ENCODE measurements around the gene C14orf180.

The C14orf180 gene

DNA sequence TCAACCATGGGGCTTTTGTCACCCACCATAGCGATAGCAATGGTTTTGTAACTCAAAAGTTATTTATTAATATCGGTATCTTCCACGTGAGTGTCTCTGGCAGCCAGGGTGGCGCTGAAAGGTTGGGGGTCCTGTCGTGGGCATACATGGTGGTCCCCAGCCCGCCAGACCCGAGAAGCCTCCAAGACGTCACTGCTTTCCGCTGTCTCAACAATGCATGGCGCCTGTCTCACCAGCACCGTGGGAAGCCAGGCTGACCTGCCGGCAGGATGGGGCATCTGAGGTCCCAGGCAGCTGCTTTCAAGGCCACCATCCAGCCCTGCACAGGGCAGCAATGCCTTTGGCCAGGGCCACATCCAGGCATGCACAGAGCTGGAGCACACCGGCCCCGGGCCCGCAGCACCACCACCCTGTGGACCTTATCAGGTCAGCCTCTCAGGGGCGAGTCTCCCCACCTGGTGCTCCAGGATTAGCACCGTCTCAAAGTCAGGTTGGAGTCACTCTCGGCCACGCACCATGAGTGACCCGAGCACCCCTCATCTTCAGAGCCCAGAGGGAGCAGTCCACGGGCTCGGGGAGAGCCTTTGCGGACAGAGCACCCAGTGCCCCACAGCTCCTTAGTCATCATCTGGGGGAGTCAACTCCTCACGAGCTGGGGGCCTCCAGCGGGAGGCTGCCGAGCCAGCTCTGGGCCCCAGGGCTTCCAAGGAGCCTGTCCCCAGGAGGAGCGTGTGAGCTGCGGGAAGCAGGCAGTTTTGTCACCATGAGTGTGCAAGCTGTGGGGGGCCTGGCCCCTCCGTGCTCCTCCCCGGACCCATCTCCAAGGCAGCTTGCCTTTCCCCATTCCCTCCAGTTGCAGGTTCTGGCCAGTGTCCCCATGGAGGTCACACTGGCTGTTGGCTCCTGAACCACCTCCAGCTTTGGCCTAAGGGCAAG is 14.6 kb upstream of the C14orf180 start:
- DNase-seq (ENCODE audit: insufficient read length) (no peak), FAIRE-seq (no peak)
- TF ChIP-seq TAF1 (IDR thresholded peaks at IDR 0.05; ENCODE audit: borderline replicate concordance, low read depth, low read length) (no peak), POLR2A (IDR thresholded peaks at IDR 0.05; ENCODE audit: low read depth, low read length) (no peak), POLR2AphosphoS5 (IDR thresholded peaks at IDR 0.05; ENCODE audit: low read depth, low read length) (no peak)

DNA sequence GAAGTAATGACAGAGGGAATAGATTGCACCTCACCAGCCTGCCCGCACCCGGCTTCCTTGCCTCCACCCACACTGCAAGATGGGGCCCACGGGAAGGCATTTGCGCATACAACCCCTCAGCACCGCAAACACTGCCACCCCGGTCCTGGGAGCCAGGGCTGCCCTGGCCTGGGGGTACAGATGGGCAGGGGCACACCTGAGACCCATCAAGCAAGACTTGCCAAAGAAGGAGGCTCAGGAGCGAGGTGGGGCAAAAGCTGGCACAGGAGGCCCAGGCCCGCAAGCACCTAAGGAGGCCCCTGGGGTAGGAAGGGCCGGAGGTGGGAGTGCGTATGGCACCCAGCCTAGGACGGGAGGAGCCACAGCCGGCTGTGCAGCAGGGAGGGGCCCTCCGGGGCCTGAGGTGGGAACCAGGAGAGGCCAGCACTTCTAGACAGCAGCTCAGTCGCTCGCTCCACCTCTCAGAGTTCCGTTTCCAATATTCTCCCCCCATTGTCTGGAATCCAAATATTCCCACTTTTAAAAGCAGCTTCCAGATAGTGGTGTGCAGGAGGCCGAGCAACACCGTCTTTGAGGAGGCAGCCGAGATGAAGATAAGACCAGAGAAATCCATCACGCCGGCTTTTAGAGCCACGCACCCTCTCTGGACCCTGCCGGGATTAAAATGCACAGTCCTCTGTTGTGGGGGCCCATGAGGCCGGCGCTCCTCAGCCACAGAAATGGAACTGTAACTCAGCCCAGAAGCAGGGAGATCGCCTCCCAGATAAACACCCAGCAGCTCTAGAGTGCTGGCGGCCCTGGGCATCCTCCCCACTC is 12.2 kb upstream of the C14orf180 start:
- no peak for TF ChIP-seq POLR2AphosphoS5 (IDR thresholded peaks at IDR 0.05; ENCODE audit: low read depth, low read length)
- TF ChIP-seq TAF1 (IDR thresholded peaks at IDR 0.05; ENCODE audit: borderline replicate concordance, low read depth, low read length): no peak
- no peak for TF ChIP-seq POLR2A (IDR thresholded peaks at IDR 0.05; ENCODE audit: low read depth, low read length)
- no peak for DNase-seq (ENCODE audit: insufficient read length)
- FAIRE-seq: no peak

DNA sequence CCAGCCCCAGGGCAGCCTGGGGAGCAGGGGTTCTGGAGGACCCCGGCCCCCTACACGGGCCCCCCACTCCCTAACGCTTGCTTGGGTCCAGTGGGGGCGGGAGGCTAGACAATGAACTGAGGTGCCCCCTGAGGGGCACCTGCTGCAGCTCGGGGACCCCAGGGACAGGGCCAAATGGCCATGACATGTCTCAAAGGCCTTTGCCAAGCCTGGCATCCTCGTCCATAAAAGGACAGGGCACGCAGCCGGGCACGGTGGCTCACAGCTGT is 11.7 kb upstream of the C14orf180 start:
- TF ChIP-seq TAF1 (IDR thresholded peaks at IDR 0.05; ENCODE audit: borderline replicate concordance, low read depth, low read length): no peak
- no peak for TF ChIP-seq POLR2AphosphoS5 (IDR thresholded peaks at IDR 0.05; ENCODE audit: low read depth, low read length)
- no peak for TF ChIP-seq POLR2A (IDR thresholded peaks at IDR 0.05; ENCODE audit: low read depth, low read length)
- no peak for DNase-seq (ENCODE audit: insufficient read length)
- no peak for FAIRE-seq

DNA sequence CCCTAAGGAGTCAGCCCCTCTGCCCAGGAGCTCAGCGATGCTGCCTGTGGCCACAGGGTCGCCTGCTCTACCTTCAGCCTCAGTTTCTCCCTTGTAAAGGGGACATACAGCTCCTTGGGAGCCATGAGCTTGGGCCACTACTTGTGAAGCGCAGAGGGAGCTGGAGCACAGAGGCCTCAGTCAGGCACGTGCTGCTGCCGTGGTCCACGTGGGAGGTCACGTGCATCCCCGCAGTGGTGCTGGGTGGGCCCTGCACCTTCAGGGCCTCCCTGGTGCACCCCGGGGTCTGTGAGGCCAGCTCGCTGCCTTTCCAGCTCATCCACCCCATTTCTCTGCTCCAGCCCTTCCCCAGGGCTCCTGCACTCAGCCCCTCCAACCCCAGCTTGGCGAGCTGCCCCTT is 10.9 kb upstream of the C14orf180 start:
- no peak for FAIRE-seq
- no peak for DNase-seq (ENCODE audit: insufficient read length)
- TF ChIP-seq POLR2A (IDR thresholded peaks at IDR 0.05; ENCODE audit: low read depth, low read length): no peak
- TF ChIP-seq POLR2AphosphoS5 (IDR thresholded peaks at IDR 0.05; ENCODE audit: low read depth, low read length): no peak
- TF ChIP-seq TAF1 (IDR thresholded peaks at IDR 0.05; ENCODE audit: borderline replicate concordance, low read depth, low read length): no peak

DNA sequence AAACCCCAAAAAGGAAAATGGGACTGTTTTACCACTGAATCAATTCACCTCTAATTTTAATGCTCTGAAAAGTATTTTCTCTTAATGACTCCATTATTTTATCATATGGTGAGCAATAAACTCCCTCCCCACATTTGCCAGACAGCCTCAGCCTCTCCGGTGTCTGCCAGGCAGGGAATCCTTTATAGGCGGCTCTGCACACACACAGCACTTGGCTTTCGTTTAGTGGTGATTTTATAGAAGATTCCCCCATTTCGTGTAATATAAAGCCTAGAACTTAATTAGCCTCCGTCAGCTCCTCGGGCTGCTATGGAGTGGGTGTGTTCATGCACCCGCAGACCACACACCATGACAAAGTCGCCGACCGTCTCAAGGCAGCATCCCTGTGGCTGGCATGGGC is 10.1 kb upstream of the C14orf180 start:
- no peak for FAIRE-seq
- no peak for DNase-seq (ENCODE audit: insufficient read length)
- no peak for TF ChIP-seq TAF1 (IDR thresholded peaks at IDR 0.05; ENCODE audit: borderline replicate concordance, low read depth, low read length)
- no peak for TF ChIP-seq POLR2AphosphoS5 (IDR thresholded peaks at IDR 0.05; ENCODE audit: low read depth, low read length)
- no peak for TF ChIP-seq POLR2A (IDR thresholded peaks at IDR 0.05; ENCODE audit: low read depth, low read length)

DNA sequence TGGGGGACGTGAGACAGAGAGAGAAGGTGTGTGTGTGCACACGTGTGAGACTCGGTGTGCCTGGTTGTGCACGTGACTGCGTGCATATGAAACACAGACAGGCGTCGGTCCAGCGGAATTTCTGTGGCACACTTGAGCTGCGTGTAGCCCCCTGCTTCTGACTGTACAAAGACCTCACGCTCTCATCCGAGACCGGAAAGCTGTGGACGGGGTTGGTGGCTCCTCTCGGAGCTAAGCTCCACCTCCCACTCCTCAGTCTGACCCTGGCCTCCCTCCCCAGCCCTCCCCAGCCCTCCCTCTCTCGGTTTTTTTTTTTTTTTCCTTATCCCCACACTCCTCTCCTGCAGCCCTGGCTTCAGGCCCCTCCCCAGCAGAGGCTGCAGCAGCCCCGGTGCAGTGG is 8.3 kb upstream of the C14orf180 start:
- DNase-seq (ENCODE audit: insufficient read length) (no peak), FAIRE-seq (no peak)
- TF ChIP-seq TAF1 (IDR thresholded peaks at IDR 0.05; ENCODE audit: borderline replicate concordance, low read depth, low read length): no peak
- TF ChIP-seq POLR2AphosphoS5 (IDR thresholded peaks at IDR 0.05; ENCODE audit: low read depth, low read length): no peak
- no peak for TF ChIP-seq POLR2A (IDR thresholded peaks at IDR 0.05; ENCODE audit: low read depth, low read length)

DNA sequence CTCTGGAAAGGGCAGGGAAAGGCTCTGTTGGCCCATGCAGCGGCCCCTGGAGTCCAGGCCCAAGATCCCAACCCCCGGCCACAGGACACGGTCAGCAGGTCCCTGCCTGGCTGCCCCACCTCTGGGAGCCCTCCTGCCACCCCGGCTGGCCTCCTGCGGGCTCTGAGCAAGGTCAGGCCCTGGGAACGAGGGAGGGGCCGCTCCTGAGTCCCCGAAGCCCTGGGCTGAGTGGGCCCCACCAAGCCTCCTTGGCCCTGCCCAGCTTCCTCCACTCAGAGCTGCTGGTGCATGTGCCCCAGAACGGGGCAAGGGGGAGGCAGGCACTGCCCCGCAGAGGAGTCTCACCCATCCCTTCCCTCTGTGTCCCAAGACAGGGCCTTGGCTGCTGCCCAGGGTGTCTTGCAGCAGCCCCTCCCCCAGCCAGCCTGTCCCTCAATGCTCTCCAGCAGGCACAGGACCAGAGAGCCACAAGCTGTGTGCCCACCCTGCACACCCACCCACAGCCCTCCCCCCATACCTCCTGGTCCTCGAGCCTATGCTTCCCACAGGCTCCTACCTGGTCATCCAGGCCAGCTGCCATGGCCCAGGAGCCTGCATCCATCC is 7.4 kb upstream of the C14orf180 start:
- TF ChIP-seq POLR2AphosphoS5 (IDR thresholded peaks at IDR 0.05; ENCODE audit: low read depth, low read length): no peak
- no peak for TF ChIP-seq TAF1 (IDR thresholded peaks at IDR 0.05; ENCODE audit: borderline replicate concordance, low read depth, low read length)
- no peak for TF ChIP-seq POLR2A (IDR thresholded peaks at IDR 0.05; ENCODE audit: low read depth, low read length)
- no peak for FAIRE-seq
- no peak for DNase-seq (ENCODE audit: insufficient read length)

DNA sequence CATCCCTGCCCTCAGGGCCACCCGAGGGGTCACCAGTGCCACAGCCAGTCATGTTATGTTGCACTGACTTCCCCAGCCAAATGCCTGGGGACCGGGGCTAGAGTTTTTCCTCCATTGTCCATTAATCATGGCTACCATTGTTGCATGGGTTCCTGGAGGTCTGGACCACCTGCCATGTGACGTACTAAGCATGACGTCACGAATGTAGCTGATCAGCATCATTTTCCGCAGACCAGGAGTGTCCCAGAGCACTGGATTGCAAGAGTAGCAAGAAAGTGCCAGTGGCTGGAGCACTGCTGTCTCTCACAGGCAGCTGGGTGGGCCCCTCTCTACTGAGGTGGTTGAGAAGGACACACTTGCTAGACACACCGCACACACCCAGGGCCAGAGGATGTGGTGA is 6.9 kb upstream of the C14orf180 start:
- DNase-seq (ENCODE audit: insufficient read length): no peak
- FAIRE-seq: no peak

DNA sequence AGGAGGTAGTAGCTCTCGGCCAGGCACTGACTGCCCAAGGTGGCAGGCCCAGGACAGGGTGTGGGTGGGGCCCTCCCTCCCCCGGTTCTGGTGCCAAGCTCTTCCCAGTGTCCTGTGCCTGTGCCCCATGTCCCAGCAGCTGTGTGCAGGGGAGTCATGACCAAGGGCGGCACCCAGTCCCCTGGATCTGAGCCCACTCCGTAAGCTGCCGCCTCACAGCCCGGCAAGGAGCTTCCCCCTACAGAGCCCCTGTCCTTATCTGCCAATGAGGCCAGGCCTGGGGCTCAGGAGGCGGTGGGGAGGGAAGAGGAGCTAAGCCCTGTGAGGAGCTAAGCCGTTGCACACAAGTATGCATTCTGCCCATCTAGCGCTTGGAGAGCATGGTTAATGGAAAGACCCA is 5.6 kb upstream of the C14orf180 start:
- DNase-seq (ENCODE audit: insufficient read length) (no peak), FAIRE-seq (no peak)

More for the DNA sequence above, 6.9 kb upstream of the C14orf180 start:
- TF ChIP-seq POLR2A (IDR thresholded peaks at IDR 0.05; ENCODE audit: low read depth, low read length) (no peak), TAF1 (IDR thresholded peaks at IDR 0.05; ENCODE audit: borderline replicate concordance, low read depth, low read length) (no peak), POLR2AphosphoS5 (IDR thresholded peaks at IDR 0.05; ENCODE audit: low read depth, low read length) (no peak)

DNA sequence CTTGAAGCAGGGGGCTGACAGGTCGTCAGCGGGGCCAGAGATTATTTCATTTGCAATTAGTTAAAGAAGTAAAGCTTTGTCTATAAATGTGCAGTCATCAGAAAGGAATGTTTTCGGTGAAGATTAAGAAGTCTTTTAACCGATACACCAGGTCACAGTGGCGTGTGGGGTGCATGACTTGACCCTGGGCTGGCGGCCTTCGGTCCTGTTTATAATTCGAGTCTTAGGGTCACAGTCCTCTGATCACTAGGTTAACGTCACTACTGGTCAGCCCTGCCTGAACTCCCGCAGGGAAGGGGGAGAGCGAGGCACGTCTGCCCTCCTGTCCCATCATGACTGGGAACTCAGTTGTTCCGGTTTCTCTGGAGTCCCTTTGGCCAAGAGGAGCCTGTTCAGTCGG is 5.0 kb upstream of the C14orf180 start:
- TF ChIP-seq POLR2A (IDR thresholded peaks at IDR 0.05; ENCODE audit: low read depth, low read length) (no peak), TAF1 (IDR thresholded peaks at IDR 0.05; ENCODE audit: borderline replicate concordance, low read depth, low read length) (no peak), POLR2AphosphoS5 (IDR thresholded peaks at IDR 0.05; ENCODE audit: low read depth, low read length) (no peak)
- DNase-seq (ENCODE audit: insufficient read length): no peak
- FAIRE-seq: no peak

More for the DNA sequence above, 5.6 kb upstream of the C14orf180 start:
- TF ChIP-seq TAF1 (IDR thresholded peaks at IDR 0.05; ENCODE audit: borderline replicate concordance, low read depth, low read length) (no peak), POLR2AphosphoS5 (IDR thresholded peaks at IDR 0.05; ENCODE audit: low read depth, low read length) (no peak)

DNA sequence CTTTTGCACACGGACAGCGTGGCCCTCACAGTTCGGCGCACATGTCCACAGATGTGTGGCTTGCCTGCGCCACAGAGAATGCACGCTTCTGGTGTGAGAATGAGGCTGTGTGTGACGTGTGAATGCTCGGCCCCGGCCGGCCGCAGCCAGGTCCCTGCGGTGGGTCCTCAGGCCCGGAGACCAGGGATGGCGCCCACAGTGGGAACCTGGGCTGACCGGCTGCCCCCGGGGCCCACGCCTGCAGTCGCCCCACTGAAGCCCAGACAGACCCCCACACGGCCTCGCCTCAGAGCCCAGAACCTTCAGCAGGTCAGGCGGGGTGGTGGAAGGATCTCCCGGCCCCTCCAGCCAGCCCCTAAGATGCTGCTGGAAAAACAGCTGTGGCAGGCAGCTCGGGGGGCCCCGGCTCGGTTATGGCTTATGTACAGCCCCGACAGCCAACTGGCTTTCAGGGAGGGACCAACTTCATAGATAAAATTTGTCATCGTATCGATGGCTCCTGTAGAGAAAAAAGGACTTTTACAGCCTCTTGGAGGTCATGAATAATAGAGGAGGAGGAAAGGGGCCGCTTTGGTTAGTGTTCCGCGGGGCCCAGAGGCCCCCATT is 4.5 kb upstream of the C14orf180 start:
- TF ChIP-seq POLR2A (IDR thresholded peaks at IDR 0.05; ENCODE audit: low read depth, low read length) (no peak), POLR2AphosphoS5 (IDR thresholded peaks at IDR 0.05; ENCODE audit: low read depth, low read length) (no peak), TAF1 (IDR thresholded peaks at IDR 0.05; ENCODE audit: borderline replicate concordance, low read depth, low read length) (no peak)
- FAIRE-seq: no peak
- DNase-seq (ENCODE audit: insufficient read length): no peak
